Measurements from ENCODE around the gene RNASEH1.
"Not testable (repeated sequence)": the region's sequence is repeated elsewhere in the genome, so short reads cannot be mapped to it uniquely, and the experiment has no call there.

Gene RNASEH1

GRCh38 chr2:3517948-3518495 is 40.1 kb downstream of the RNASEH1 start:
- DNase-seq = no peak

- DNase-seq = no peak
Measured at GRCh38 chr2:3516831-3517230, 41.3 kb downstream of the RNASEH1 start.

GRCh38 chr2:3515438-3515837 is 42.7 kb downstream of the RNASEH1 start:
- not testable (repeated sequence) for DNase-seq

GRCh38 chr2:3513026-3513810 is 44.9 kb downstream of the RNASEH1 start:
- DNase-seq = no peak

GRCh38 chr2:3512086-3512485 is 46.0 kb downstream of the RNASEH1 start:
- no peak for DNase-seq

- DNase-seq = no peak
Measured at GRCh38 chr2:3505771-3506170, 52.4 kb downstream of the RNASEH1 start.

- DNase-seq = no peak
Measured at GRCh38 chr2:3504741-3505140, 53.4 kb downstream of the RNASEH1 start.

GRCh38 chr2:3503483-3503882 is 54.6 kb downstream of the RNASEH1 start:
- DNase-seq = no peak

GRCh38 chr2:3503046-3503445 is 55.1 kb downstream of the RNASEH1 start:
- no peak for DNase-seq

- no peak for DNase-seq
Measured at GRCh38 chr2:3500326-3500899, 57.7 kb downstream of the RNASEH1 start.

GRCh38 chr2:3498783-3499394 is 59.2 kb downstream of the RNASEH1 start:
- no peak for DNase-seq

- not testable (repeated sequence) for DNase-seq
Measured at GRCh38 chr2:3496708-3497080, 61.4 kb downstream of the RNASEH1 start.
